HL-60/S4 treated with retinoic acid at 250 ng/mL for 4 days and 3 days (cell line): ENCODE results near the gene ZGPAT.

ENCODE experiments used
- in situ Hi-C: fragments of 300-500 bp; cut with MboI; formaldehyde crosslinking; loops from 2 replicates; pipeline ENCODE4 v1.7.0; 2022; ENCODE audit warnings: low sequenced_read_pairs

Gene ZGPAT

DNA sequence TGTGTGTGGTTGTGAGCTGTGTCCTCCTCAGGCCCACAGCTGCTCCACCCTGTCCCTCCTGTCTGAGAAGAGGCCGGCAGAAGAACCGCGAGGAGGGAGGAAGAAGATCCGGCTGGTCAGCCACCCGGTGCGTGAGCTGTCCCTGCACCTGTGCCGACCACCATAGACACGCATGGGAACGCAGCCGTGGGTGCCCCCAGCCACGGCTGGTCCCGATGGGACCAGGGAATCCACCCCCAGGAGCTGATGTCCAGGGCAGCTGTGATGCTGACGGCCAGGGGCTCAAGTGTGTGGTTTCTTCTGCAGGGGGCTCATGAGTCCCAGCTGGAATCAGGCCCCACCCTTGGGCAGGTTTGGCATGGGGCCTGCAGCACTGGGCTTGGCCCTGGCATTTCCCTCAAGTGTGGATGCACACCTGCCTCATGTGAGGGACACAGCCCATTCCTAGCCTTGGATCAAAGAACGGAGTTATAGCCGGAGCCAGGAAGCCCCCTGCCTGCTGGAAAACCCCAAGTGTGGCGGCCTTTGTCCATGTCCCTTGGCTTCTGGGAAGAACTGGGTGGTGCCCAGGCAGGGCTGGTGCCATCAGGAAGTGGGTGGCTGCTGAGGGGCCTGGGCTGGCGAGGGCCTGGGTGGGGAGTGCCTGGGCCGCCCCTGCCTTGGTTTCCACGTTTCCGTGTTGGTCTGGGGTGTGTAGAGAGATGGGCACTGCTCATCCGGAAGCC, 16.0 kb upstream of the ZGPAT start:
- in situ Hi-C loops, result no loop called here

DNA sequence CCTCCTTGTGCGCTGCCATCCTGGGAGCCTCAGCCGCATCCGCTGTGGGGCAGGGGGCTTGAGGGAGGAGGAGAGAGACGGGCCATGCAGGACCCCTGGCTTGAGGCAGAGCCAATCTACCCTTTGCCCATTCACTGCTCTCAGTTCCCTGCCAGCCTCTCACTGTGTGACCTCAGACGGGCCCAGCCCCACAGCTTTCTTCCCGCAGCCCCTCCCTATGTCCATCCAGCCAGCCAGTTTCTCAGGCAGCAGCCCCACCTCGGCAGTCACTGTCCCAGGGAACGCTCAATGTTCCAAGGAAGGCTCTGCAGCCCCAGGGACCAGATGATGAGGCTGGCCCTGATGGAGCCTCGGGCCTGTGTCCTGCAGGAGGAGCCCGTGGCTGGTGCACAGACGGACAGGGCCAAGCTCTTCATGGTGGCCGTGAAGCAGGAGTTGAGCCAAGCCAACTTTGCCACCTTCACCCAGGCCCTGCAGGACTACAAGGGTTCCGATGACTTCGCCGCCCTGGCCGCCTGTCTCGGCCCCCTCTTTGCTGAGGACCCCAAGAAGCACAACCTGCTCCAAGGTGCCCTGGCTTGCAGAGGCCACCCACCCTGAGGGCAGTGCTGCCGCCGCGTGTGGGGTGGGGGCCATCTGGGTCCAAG, 15.3 kb upstream of the ZGPAT start:
- in situ Hi-C loops, result no loop called here

DNA sequence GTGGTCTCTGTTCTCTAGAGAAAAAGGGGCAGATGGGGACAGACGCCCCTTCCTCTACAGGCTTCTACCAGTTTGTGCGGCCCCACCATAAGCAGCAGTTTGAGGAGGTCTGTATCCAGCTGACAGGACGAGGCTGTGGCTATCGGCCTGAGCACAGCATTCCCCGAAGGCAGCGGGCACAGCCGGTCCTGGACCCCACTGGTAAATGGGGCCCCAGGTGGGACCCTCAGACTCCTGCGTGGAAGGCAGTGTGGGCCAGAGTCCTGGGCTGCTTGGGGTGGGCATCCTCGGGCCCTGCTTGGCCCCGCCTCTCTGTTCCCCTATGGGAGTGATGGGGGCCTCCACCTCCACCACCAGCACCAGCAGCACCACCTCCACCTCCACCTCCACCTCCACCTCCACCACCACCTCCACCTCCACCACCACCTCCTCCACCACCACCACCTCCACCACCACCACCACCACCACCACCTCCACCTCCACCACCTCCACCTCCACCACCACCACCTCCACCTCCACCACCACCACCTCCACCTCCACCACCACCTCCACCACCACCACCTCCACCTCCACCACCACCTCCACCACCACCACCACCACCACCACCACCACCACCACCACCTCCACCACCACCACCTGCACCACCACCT, 14.6 kb upstream of the ZGPAT start:
- in situ Hi-C loops, result no loop called here

DNA sequence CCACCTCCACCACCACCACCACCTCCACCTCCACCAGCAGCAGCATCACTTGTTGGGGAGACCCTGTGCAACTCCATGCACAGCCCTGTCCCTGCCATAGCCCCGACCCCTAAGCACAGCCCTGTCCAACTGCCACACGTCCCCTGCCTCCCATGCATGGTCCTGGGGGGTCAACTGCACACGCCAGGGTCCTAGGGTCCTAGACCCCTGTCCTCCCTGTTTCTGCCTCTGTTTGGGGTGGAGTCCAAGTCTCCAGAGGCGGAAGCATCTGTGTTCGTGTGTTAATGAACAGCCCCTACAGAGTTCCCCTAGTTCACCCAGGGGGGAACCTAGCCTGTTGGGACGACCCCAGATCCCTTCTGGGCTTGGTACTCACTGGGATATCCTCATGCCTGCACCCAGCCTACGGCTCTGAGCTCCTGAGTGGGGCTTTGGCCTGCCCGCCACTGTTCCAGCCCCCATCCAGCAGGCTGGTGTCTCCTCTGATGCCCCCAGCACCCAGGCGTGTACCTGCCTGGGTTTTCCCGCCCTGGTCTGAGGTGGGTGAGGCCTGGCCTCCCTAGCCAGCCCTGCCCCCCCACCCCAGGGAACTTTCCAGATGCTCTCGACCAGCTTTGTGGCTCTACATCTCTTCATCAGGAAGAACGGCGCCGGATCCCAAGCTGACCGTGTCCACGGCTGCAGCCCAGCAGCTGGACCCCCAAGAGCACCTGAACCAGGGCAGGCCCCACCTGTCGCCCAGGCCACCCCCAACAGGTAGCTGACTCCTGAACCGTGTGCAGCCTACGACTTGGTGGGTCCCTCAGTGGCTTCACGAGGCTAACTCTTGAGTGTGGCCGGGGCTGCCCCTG, 13.9 kb upstream of the ZGPAT start:
- in situ Hi-C loops, result no loop called here

DNA sequence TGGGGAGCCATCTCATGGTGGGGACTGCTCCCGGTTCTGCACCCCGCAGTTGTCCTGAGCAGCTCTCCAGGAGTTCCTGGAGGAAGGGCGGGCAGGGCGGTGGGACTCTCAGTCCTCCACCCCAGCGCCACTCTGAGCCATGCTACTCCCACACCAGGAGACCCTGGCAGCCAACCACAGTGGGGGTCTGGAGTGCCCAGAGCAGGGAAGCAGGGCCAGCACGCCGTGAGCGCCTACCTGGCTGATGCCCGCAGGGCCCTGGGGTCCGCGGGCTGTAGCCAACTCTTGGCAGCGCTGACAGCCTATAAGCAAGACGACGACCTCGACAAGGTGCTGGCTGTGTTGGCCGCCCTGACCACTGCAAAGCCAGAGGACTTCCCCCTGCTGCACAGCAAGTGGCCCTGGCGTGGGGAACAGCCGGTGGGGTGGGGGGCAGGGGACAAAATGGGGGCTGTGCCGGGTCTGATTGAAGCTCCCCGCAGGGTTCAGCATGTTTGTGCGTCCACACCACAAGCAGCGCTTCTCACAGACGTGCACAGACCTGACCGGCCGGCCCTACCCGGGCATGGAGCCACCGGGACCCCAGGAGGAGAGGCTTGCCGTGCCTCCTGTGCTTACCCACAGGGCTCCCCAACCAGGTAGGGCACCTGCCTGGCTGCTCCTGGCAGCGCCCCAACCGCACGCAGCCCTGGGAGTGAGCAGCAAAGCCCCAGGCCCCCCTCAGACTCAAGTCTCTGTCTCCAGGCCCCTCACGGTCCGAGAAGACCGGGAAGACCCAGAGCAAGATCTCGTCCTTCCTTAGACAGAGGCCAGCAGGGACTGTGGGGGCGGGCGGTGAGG, 13.0 kb upstream of the ZGPAT start:
- in situ Hi-C loops, result no loop called here

DNA sequence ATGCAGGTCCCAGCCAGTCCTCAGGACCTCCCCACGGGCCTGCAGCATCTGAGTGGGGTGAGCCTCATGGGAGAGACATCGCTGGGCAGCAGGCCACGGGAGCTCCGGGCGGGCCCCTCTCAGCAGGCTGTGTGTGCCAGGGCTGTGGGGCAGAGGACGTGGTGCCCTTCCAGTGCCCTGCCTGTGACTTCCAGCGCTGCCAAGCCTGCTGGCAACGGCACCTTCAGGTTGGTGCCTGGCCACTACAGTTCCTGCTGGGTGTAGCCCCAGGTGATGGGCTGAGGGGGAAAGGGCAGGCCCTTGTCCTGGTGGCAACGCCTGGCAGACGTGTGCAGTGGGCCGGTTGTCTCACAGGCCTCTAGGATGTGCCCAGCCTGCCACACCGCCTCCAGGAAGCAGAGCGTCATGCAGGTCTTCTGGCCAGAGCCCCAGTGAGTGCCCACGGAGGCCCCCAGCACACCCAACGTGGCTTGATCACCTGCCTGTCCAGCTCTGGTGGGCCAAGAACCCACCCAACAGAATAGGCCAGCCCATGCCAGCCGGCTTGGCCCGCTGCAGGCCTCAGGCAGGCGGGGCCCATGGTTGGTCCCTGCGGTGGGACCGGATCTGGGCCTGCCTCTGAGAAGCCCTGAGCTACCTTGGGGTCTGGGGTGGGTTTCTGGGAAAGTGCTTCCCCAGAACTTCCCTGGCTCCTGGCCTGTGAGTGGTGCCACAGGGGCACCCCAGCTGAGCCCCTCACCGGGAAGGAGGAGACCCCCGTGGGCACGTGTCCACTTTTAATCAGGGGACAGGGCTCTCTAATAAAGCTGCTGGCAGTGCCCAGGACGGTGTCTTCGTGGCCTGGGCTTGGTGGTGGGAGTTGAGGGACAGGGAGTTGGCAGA, 12.2 kb upstream of the ZGPAT start:
- in situ Hi-C loops, result no loop called here

DNA sequence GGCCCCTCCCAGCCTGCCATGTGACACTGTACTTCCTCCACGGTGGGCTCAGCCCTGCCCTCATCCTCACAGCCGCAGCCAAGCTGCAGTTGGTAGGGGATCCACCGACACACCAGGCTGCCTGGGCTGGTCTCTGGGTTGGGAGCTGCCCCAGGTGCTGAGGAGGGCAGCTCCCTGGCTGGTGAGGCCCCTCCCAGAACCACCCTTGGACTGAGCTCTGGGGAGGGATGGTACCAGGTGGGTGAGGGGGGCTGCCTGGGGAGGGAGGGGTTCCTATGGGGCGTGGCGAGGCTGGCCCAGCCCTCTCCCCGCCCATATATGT, 11.6 kb upstream of the ZGPAT start:
- in situ Hi-C loops, result no loop called here

DNA sequence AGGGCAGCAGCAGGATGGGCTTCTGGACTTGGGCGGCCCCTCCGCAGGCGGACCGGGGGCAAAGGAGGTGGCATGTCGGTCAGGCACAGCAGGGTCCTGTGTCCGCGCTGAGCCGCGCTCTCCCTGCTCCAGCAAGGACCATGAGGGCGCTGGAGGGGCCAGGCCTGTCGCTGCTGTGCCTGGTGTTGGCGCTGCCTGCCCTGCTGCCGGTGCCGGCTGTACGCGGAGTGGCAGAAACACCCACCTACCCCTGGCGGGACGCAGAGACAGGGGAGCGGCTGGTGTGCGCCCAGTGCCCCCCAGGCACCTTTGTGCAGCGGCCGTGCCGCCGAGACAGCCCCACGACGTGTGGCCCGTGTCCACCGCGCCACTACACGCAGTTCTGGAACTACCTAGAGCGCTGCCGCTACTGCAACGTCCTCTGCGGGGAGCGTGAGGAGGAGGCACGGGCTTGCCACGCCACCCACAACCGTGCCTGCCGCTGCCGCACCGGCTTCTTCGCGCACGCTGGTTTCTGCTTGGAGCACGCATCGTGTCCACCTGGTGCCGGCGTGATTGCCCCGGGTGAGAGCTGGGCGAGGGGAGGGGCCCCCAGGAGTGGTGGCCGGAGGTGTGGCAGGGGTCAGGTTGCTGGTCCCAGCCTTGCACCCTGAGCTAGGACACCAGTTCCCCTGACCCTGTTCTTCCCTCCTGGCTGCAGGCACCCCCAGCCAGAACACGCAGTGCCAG, 11.0 kb upstream of the ZGPAT start, which contains the start of gene TNFRSF6B:
TNFRSF6B (plus strand) TSS at position 25 of the 729 bp plus-strand sequence; CDS start at position 141, 116 bp downstream.
- in situ Hi-C loops, result no loop called here

DNA sequence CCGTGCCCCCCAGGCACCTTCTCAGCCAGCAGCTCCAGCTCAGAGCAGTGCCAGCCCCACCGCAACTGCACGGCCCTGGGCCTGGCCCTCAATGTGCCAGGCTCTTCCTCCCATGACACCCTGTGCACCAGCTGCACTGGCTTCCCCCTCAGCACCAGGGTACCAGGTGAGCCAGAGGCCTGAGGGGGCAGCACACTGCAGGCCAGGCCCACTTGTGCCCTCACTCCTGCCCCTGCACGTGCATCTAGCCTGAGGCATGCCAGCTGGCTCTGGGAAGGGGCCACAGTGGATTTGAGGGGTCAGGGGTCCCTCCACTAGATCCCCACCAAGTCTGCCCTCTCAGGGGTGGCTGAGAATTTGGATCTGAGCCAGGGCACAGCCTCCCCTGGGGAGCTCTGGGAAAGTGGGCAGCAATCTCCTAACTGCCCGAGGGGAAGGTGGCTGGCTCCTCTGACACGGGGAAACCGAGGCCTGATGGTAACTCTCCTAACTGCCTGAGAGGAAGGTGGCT, 10.4 kb upstream of the ZGPAT start:
- in situ Hi-C loops, result no loop called here

DNA sequence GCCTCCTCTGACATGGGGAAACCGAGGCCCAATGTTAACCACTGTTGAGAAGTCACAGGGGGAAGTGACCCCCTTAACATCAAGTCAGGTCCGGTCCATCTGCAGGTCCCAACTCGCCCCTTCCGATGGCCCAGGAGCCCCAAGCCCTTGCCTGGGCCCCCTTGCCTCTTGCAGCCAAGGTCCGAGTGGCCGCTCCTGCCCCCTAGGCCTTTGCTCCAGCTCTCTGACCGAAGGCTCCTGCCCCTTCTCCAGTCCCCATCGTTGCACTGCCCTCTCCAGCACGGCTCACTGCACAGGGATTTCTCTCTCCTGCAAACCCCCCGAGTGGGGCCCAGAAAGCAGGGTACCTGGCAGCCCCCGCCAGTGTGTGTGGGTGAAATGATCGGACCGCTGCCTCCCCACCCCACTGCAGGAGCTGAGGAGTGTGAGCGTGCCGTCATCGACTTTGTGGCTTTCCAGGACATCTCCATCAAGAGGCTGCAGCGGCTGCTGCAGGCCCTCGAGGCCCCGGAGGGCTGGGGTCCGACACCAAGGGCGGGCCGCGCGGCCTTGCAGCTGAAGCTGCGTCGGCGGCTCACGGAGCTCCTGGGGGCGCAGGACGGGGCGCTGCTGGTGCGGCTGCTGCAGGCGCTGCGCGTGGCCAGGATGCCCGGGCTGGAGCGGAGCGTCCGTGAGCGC, 9.8 kb upstream of the ZGPAT start:
- in situ Hi-C loops, result no loop called here

DNA sequence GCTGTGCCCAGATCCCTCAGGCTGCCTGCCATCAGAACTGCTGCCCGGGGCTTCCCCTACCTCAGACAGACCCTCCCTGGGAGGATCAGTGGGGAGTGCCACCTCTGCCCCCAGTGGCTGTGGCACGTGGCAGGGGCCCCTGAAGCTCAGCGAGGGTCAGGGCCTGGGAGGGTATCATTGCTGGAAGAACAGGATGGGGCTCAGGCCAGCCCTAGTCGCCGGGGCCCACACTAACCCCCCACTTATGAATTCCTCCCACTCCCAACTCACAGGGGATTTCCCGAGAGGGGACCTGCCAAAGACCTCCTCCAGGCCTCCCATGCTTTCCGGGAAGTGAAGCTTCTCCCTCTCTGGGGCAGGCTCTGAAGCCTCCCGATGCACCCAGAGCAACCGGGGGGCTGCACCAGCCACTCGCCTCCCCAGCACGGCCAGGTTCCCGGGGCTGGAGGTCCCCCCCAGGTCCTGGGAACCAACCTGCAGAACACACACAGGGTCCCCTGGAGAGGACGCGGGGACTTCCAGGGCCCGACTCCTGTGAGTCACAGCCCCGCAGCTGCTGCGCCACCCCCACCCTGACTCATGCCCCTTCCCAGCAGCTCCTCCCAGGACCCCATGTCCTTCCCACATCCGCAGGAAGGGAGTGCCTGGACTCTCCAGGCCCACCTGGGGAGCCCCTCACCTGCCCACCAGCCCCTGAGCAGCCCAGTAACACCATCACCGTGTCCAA, 8.9 kb upstream of the ZGPAT start:
- in situ Hi-C loops, result no loop called here

DNA sequence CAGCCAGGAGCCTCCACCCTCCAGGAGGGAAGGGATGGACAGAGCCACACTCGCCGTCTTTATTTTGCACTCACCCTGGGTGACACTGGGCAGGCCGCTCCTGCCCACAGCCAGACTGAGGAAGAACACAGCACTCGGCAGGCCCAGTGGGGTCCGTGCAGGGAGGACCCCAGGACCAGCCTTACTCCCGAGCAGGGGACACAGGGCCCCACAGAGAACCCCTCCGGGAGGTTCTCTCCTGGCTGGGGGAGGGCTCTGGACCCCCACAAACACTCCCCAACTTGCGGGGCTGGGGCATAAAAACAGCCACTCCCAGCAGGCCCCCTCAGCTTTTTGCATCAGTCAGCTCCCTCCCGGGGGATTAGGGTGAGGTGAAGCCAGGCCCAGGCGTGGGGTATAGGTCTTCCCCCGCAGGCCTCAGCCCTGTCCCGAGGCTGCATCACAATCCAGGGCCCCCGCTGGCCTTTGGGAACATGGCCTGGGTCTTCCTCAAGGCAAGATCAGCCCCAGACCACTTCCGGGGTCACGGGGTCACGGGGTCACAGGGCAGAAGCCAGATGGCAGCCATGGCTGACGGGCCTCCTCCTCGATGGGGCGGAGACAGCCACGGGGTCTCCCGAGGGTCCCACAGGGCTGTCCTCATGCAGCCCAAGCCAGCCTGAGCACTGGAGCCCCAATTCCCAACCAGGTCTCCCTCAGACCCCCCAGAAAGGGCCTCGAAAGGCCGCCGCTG, 8.2 kb upstream of the ZGPAT start:
- in situ Hi-C loops, result no loop called here

DNA sequence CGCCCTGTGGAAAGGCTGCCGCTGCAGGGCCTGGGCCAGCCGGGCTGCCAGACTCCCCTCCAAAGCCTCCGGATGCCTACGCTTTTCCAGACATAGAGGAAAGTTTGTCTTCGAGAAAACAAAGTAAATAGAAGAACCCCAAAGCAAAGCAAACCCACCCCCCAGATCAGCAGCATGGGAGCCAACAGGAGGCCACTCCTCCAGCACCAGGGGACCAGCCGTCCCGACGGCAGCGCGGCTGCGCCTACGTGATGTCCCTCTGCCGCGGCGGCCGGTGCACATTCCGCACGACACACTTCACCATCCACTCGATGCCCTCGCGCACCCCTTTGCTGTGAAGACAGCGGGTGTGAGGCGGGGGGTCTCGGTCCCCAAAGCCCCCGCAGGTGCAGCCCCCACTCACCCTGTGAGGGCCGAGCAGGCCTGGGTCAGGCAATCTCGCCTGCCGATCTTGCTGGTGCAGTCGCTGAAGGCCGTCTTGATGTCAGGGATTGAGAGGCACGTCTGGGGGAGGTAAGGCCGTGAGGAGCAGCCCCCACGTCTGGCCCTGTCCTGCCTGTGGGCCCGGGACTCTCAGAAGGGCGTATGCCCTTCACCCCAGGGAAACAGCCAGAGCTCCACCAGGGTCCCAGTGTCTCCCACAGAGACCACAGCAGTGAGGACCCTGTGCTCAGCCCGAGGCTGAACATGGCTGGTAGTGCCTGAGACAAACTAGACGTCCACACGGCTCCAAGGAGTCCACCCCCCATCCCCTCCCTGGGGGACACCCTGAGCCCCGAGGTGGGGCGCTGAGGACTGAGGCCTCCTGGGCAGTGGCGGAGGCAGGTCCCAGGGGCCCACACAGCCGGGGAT, 7.4 kb upstream of the ZGPAT start:
- in situ Hi-C loops, result no loop called here

DNA sequence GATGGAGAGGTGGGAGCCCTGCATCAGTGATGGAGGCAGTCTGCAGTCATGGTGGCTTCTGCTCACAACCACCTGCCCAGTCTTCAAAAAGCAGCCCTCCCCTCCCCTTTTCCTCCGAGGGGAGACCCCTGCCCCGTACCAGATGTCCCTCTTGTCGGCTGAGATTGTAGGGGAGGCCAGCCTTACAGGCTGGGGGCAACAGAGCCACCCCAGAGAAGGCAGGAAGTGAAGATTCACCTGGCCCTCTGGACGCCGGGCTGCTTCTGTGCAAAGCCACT, 6.8 kb upstream of the ZGPAT start:
- in situ Hi-C loops, result no loop called here

DNA sequence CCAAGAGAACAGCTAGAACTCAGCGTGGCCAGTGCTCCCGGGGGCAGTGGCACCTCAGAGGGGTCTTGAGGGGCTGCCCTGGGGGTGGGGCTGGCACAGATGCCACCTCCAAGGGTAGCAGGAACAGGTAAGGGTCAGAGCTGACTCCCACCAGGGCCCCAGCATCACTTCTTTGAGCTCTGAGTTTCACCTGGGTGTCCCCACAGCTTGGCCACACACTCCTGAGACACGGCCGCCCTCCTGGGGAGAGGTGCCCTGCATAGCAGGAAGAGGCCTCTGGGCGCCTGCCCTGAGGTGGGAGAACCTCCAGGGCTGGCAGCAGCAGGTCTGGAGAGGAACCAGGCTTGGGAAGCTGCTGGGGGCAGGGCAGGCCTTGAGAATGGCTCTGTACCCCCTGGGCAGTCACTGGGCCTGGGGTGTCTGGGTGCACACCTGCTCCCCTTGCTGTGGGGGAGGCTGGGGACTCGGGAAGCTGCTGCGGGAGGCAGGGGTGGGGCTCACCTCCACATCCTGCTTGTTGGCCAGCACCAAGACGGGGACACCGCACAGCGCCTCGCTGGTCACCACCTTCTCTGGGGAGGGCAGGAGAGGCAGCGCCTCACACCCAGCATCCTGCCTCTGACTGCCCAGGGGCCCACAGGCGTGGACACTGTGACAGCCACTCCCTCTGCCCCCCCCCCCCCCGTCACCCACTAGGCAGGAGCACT, 6.4 kb upstream of the ZGPAT start:
- in situ Hi-C loops, result no loop called here
